AG08396 (cell line): Measurements from ENCODE around the gene TPR.
"Not testable (repeated sequence)": the region's sequence is repeated elsewhere in the genome, so short reads cannot be mapped to it uniquely, and the experiment has no call there.

Experiments
- DNase-seq: peaks from one replicate; pipeline ENCODE4 v3.0.0; 2012; ENCODE audit warnings: low spot score, mixed read lengths

Gene TPR

GRCh38 chr1:186375152-186375928 lies at the start of gene TPR, which contains the start of gene ODR4:
TPR (minus strand) TSS chr1:186375253; CDS start chr1:186375028, 225 bp downstream.
ODR4 (plus strand) TSS chr1:186375838; CDS start chr1:186379786, 3,948 bp downstream.
- DNase-seq, result peak; percentile 95

GRCh38 chr1:186424539-186424938 lies 49.5 kb upstream of the TPR start:
- no peak for DNase-seq

DNA sequence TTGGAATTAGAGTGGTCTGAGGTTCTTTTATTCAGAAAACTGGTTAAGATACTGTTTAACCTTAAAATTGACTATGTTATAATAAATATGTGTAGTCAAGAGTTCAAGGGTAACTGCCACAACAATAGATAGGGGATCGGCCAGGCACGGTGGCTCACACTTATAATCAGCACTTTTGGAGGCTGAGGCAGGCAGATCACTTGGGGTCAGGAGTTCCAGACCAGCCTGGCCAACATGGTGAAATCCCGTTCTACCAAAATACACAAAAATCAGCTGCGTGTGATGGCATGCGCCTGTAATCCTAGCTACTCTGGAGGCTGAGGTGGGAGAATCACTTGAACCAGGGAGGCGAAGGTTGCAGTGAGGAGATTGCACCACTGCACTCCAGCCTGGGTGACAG lies 46.4 kb upstream of the TPR start:
- DNase-seq, result no peak

DNA sequence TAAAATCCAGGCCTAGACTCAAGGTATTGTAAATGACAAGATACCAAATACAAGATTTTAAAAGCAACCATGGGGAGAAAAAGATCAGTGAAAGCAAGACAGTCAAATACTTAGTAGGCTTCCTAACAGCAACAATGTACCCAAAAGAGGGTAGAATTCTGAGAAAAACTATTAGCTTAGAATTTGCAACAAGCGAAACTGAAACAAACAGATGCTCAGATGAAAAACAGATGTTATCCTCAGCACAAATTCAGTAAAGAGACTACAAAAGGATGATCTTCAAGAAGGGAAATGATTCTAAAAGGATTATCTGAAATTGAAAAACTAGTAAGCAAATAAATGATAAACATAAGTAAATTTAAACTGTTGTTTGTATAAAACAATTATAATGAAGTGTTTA lies 45.9 kb upstream of the TPR start:
- DNase-seq, result no peak

- DNase-seq, result no peak
These were observed 45.3 kb upstream of the TPR start for GRCh38 chr1:186420311-186420710.

GRCh38 chr1:186418503-186418902 lies 43.5 kb upstream of the TPR start:
- DNase-seq, result no peak

GRCh38 chr1:186413319-186413718 lies 38.3 kb upstream of the TPR start:
- no peak for DNase-seq

DNA sequence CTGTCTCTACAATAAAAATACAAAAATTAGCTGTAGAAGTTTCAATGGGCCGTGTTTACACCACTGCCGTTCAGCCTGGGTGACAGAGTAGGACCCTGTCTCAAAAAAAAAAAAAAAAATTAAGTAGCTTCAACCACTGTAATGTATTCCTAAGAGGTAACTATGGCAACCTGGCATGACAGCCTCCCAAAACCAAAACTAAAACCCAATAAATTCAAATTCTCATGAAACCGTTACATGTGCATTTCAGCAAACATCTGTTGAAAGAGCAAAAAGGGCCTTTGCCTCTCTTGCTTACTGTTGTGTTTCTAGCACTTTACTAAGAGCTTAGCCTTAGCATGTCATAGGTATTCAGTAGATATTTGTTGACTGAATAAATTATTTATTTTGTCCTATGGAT lies 34.0 kb upstream of the TPR start:
- no peak for DNase-seq

DNA sequence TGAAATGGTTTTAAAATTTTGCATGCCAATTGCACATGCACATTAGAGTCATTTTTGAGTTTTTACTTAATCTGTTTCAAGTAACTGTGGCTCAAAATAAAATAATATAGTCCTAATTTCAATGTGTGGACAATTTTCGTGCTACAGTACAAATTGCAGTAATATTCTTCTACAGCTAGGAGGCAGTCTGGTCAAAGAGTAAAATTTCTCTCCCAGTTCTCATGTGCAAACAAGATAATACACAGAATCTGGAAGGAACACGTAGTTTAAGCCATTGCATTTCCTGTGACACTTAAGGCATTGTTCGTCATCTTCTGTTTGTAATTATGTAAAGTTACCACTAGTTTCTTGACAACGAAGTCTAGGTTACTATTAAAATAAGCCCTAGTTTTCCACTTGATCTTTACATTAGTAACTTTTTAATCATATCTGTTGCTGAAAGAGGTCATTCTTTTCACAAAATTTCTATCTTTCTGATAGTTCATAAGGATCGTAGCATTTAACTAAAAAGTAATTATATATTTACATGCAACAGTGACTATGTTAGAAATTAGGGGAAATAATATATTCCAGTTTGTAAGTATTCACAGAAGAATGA lies 29.5 kb upstream of the TPR start:
- DNase-seq, result peak; percentile 34

DNA sequence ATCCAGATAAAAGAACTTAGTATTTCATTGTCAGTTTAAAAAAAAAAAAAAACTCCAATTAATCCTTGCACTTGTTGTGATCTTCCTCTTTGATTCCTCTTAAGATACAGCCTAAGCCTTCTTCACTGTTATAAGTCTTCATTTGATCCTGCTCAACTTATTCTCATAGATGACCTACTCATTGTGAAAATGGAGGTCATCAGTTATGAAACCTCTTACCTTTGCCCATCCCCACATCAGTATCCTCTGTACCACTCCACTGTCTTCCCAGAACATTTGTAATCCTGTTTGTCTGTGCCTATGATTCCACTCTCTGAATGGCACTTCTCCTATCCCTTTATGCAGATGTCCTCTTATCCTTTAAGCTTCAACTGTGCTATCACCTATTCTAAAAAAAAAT lies 28.6 kb upstream of the TPR start:
- no peak for DNase-seq

DNA sequence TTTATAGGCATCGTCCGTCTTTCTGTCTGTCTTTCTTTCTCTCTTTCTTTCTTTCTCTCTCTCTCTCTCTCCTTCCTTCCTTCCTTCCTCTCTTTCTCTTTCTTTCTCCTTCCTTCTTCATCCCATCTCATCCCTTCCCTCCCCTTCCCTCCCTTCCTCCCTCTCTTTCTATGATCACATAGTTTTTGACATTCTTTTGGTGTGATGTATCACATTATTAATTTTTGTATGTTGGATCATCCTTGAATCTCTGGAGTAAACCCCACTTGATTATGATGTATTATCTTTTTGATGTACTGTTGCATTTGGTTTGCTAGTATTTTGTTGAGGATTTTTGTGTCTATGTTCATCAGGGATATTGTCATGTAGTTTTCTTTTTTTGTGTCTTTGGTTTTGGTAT lies 26.4 kb upstream of the TPR start:
- DNase-seq, result not testable (repeated sequence)

DNA sequence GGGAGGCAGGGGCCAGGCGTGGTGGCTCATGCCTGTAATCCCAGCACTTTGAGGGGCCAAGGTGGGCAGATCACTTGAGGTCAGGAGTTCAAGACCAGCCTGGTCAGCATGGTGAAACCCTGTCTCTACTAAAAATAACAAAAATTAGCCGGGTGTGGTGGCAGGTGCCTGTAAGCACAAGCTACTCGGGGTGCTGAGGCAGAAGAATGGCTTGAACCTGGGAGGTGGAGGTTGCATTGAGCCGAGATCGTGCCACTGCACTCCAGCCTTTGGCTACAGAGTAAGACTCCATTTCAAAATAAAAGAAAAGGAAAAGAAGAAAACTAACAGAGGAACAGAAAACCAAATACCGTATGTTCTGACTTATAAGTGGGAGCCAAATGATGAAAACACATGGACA lies 17.7 kb upstream of the TPR start:
- not testable (repeated sequence) for DNase-seq

- no peak for DNase-seq
These were observed 16.8 kb upstream of the TPR start for GRCh38 chr1:186391841-186392240.

DNA sequence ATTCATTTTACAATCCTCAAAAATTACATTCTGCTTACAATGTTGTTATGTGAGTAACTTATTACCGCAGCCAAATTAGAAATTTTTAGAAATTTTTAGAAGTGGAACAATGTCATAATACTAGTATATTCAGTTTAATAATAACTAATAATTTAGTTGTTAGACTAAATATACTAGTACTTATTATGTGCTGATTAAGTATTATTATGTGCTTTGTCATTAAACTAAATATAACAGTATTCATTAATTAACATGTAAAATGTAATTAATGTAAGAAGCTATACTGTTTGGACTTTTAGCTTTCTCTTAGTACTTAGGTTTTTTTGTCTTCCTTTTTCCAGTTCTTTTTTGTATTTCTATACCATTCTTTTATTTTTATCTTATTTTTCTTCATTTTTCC lies 15.9 kb upstream of the TPR start:
- DNase-seq, result no peak

GRCh38 chr1:186386725-186387383 lies 11.8 kb upstream of the TPR start:
- DNase-seq, result no peak

GRCh38 chr1:186375929-186376319 lies 871 bp upstream of the TPR start:
- no peak for DNase-seq

DNA sequence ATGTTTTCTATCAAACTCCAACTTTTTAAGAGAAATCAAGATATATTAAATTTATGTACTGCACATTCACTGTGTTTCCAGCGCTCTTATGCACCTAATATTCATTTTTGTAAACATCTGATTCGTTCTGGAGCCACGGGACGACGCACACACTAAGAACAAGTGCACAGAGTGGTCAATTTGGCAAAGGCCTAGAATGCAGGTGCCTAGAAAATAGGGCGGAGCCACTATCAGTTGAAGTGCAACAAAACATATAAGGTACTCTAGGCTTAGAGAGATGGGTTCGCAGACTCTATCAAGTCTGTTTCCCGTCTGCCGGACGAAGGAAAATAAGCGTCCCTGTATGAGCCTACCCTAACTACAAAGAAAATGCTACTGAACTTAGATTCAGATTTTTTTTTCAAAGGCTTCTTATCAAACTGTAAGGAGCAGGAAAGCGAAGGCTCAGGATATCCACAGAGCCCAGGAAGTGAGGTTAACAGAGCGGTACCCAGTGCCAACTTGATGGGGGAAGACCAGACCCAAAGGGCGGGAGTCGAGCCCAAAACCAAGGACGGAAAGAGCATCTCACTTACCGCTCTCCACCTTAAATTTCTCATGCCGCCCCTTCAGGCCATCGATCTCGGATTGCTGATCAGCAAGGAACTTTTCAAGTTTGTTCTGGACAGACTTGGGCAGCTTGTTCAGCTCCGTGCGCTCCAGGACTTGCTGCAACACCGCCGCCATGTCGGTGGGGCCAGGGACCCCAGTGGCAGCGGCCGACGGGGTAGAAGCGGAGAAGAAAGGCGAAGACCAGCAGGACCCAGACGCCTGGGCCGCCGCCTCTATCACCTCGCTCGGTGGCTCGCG lies 526 bp downstream of the TPR start:
- peak; percentile 26 for DNase-seq

DNA sequence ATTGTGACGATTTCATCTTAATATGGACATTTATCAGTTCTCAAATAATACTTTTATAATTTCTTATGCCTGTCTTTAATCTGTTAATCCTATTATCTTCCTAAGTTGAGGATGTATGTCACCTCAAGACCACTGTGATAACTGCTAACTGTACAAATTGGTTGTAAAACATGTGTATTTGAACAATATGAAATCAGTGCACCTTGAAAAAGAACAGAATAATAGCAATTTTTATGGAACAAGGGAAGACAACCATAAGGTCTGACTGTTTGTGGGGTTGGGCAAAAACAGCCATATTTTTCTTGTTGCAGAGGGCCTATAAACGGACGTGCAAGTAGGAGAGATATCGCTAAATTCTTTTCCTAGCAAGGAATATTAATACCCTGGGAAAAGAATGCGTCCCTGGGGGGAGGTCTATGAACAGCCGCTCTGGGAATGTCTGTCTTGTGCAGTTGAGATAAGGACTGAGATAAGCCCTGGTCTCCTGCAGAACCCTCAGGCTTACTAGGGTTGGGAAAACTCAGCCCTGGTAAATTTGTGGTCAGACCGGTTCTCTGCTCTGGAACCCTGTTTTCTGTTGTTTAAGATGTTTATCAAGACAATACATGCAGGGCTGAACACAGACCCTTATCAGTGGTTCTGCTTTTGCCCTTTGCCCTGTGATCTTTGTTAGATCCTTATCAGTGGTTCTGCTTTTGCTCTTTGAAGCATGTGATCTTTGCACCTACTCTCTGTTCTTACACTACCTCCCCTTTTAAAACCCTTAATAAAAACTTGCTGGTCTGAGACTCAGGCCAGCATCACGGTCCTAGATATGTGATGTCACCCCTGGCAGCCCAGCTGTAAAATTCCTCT lies 27.0 kb downstream of the TPR start:
- not testable (repeated sequence) for DNase-seq

DNA sequence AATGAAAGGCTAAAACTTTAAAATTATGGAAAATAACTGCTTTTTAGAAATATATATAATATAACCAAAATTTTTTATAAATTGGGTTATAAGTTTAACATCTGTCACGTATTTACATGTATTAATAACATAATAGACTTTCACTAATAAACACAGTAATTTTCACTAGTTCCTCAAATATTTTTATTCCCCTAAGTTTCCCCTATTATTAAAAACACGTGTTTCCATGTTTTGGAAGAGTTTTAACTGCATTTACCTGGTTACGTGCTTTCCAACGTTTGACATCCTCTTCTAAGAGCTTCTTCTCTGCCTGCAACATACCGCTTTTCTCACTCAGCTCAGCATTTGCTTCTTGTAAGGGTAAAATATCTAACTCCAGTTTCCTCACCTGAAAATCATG lies 34.3 kb downstream of the TPR start:
- no peak for DNase-seq

GRCh38 chr1:186337554-186337953 lies 37.5 kb downstream of the TPR start:
- no peak for DNase-seq

DNA sequence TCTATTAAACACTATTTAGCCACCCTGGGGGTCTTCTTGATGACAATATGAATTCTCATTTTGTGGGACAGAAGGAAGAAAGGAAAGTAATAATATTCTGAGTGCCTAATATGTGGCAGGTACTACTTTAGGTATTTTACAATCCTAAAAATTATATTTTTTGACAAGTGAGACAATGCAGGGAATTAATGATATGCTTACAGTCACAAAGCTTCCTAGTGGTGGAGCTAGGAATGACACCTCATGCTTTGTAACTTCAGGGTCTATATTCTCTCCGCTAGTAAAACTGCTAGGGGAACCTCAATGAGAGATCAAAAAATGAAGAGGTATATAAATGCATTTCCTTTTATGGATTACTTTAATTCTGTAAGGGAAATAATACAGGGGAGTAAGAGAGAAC lies 44.3 kb downstream of the TPR start:
- DNase-seq, result no peak
